ENCODE data around the gene SMARCD3. TPM values are rescaled to one million over a fixed set of nuclear protein-coding genes. Genes with fewer than 3 reads are reported as not detected.

Gene SMARCD3
- total and polyA plus RNA-seq, 9 of the 15 experiments (the other 6 are each of a cell fraction or from before 2014, with no cell fraction given): 0.43 to 3.6 (median 2.6) TPM

DNA sequence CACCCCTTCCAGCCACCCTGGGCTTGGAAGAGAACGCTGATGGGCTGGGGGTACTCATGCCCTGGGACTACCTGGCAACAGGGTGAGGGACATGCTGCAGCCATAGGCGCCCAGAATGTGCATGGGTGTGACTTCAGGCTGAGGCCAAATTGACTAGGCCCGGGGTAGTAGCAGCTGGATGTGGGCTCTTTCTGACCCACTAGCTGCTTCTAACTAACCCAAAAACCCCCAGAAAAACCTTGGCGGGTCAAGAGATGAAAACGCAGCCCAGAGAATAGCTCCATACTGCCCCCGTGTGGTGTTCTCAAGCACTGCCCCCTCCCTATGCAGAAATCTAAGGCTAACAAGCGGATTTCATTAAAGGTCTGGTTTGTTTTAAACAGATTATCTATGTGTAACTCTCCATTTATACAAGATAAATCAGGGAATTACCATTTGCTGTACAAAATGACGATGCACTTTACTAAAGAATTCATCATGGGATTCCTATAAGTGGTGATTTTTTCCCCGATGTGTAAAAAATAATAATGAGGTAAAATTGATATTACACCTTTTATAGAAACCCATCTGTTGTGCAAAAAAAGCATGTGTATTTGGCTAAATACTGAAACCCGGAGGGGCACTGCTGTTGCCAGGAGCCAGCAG, 4.2 kb downstream of the SMARCD3 start (continued):
- TF ChIP-seq ZNF165 (CRISPR knock-in tag; IDR thresholded peaks at IDR 0.05; ENCODE audit: borderline replicate concordance) (no peak), SIN3A (IDR thresholded peaks at IDR 0.05; ENCODE audit: borderline replicate concordance in 2 of 2, control insufficient read depth in 1 of 2, low read depth in 2 of 2, low read length in 2 of 2) (no peak), LARP7 (IDR thresholded peaks at IDR 0.05) (no peak), CBX3 (IDR thresholded peaks at IDR 0.05; ENCODE audit: borderline replicate concordance in 1 of 2, low read length in 2 of 2) (0 out of 3 replicates have a peak, but pooled peaks of 1 of the 2 experiments have one; percentile 24), RUNX1 (IDR thresholded peaks at IDR 0.05; ENCODE audit: low read depth) (no peak), HLTF (IDR thresholded peaks at IDR 0.05) (no peak), SMAD2 (IDR thresholded peaks at IDR 0.05; ENCODE audit: low read depth, low read length) (no peak), FOXK1 (CRISPR knock-in tag; IDR thresholded peaks at IDR 0.05; ENCODE audit: borderline replicate concordance) (no peak), PCBP1 (IDR thresholded peaks at IDR 0.05; ENCODE audit: low read depth, low read length, poor library complexity, severe bottlenecking) (no peak), EZH2 (IDR thresholded peaks at IDR 0.05; ENCODE audit: borderline replicate concordance, low read depth, low read length) (no peak), CHD1 (IDR thresholded peaks at IDR 0.05; ENCODE audit: low read length) (no peak), SLC30A9 (CRISPR knock-in tag; IDR thresholded peaks at IDR 0.05) (no peak), PTBP1 (IDR thresholded peaks at IDR 0.05; ENCODE audit: low read depth, low read length) (no peak)
- TF ChIP-seq, protein P1, sequence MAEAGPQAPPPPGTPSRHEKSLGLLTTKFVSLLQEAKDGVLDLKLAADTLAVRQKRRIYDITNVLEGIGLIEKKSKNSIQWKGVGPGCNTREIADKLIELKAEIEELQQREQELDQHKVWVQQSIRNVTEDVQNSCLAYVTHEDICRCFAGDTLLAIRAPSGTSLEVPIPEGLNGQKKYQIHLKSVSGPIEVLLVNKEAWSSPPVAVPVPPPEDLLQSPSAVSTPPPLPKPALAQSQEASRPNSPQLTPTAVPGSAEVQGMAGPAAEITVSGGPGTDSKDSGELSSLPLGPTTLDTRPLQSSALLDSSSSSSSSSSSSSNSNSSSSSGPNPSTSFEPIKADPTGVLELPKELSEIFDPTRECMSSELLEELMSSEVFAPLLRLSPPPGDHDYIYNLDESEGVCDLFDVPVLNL (CRISPR knock-in tag; IDR thresholded peaks at IDR 0.05; ENCODE audit: low read depth): no peak
- TF ChIP-seq, protein P2, sequence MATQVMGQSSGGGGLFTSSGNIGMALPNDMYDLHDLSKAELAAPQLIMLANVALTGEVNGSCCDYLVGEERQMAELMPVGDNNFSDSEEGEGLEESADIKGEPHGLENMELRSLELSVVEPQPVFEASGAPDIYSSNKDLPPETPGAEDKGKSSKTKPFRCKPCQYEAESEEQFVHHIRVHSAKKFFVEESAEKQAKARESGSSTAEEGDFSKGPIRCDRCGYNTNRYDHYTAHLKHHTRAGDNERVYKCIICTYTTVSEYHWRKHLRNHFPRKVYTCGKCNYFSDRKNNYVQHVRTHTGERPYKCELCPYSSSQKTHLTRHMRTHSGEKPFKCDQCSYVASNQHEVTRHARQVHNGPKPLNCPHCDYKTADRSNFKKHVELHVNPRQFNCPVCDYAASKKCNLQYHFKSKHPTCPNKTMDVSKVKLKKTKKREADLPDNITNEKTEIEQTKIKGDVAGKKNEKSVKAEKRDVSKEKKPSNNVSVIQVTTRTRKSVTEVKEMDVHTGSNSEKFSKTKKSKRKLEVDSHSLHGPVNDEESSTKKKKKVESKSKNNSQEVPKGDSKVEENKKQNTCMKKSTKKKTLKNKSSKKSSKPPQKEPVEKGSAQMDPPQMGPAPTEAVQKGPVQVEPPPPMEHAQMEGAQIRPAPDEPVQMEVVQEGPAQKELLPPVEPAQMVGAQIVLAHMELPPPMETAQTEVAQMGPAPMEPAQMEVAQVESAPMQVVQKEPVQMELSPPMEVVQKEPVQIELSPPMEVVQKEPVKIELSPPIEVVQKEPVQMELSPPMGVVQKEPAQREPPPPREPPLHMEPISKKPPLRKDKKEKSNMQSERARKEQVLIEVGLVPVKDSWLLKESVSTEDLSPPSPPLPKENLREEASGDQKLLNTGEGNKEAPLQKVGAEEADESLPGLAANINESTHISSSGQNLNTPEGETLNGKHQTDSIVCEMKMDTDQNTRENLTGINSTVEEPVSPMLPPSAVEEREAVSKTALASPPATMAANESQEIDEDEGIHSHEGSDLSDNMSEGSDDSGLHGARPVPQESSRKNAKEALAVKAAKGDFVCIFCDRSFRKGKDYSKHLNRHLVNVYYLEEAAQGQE (IDR thresholded peaks at IDR 0.05; ENCODE audit: borderline replicate concordance): peak; percentile 67; the same call in 1 of the 2 replicates
- TF ChIP-seq, protein P2 (CRISPR knock-in tag; IDR thresholded peaks at IDR 0.05; ENCODE audit: low read depth): no peak
- TF ChIP-seq, protein P3, sequence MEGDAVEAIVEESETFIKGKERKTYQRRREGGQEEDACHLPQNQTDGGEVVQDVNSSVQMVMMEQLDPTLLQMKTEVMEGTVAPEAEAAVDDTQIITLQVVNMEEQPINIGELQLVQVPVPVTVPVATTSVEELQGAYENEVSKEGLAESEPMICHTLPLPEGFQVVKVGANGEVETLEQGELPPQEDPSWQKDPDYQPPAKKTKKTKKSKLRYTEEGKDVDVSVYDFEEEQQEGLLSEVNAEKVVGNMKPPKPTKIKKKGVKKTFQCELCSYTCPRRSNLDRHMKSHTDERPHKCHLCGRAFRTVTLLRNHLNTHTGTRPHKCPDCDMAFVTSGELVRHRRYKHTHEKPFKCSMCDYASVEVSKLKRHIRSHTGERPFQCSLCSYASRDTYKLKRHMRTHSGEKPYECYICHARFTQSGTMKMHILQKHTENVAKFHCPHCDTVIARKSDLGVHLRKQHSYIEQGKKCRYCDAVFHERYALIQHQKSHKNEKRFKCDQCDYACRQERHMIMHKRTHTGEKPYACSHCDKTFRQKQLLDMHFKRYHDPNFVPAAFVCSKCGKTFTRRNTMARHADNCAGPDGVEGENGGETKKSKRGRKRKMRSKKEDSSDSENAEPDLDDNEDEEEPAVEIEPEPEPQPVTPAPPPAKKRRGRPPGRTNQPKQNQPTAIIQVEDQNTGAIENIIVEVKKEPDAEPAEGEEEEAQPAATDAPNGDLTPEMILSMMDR (IDR thresholded peaks at IDR 0.05 in 2 of 3, conservative IDR thresholded peaks at IDR 0.05 in 1 of 3; ENCODE audit: insufficient read depth in 2 of 3, low read depth in 1 of 3, low read length in 3 of 3): peak; percentile 93 to 98 (median 97)

All from K562 (cell line).